Osteocyte (in vitro differentiated cells): Measurements from ENCODE around the gene GCN1. TPM values are rescaled to one million over a fixed set of nuclear protein-coding genes. Genes with fewer than 3 reads are reported as not detected.

Experiments used
- DNase-seq: peaks from one replicate; pipeline ENCODE4 v3.0.0; 2021; ENCODE audit warnings: mixed read lengths; ENCODE audit not compliant: unreplicated experiment; ENCODE audit errors: extremely low spot score
- H3K27ac Mint-ChIP-seq: one replicate; pipeline ENCODE4 v1.8.0; 2021; ENCODE audit warnings: mild to moderate bottlenecking, mixed read lengths; ENCODE audit not compliant: unreplicated experiment
- H3K27me3 Mint-ChIP-seq: one replicate; pipeline ENCODE4 v1.8.0; 2021; ENCODE audit warnings: mixed read lengths; ENCODE audit not compliant: unreplicated experiment
- H3K36me3 Mint-ChIP-seq: one replicate; pipeline ENCODE4 v1.8.0; 2021; ENCODE audit warnings: mixed read lengths; ENCODE audit not compliant: unreplicated experiment
- H3K4me1 Mint-ChIP-seq: one replicate; pipeline ENCODE4 v1.8.0; 2021; ENCODE audit warnings: mixed read lengths; ENCODE audit not compliant: unreplicated experiment
- H3K4me3 Mint-ChIP-seq: one replicate; pipeline ENCODE4 v1.8.0; 2021; ENCODE audit warnings: mild to moderate bottlenecking, moderate library complexity, mixed read lengths; ENCODE audit not compliant: unreplicated experiment
- H3K9me3 Mint-ChIP-seq: one replicate; pipeline ENCODE4 v1.8.0; 2021; ENCODE audit warnings: mixed read lengths; ENCODE audit not compliant: unreplicated experiment
- total RNA-seq: library from RNA; stranded (reverse); gene quantifications from 2 replicates; pipeline ENCODE4 v1.2.1, GENCODE V29; 2021
- TF ChIP-seq, protein P1 (sequence below): fragments of 200-600 bp; sonication (generic); IDR thresholded peaks from 2 replicates; pipeline ENCODE4 v1.5.0; 2021; ENCODE audit warnings: antibody characterized with exemption, mild to moderate bottlenecking, moderate library complexity

GCN1 gene
- total RNA-seq, 1 donor from 2014 or later: 115 TPM

GRCh38 chr12:120110550-120111501, 83.7 kb downstream of the GCN1 start:
- H3K27ac Mint-ChIP-seq: peak overlapping the region; percentile 58
- H3K36me3 Mint-ChIP-seq: peaks cover 8% of the 10 kb centered on the region
- H3K27me3 Mint-ChIP-seq: no peaks in the 10 kb centered on the region
- no peak for DNase-seq
- no peaks in the 10 kb centered on the region for H3K9me3 Mint-ChIP-seq
- TF ChIP-seq, protein P1, sequence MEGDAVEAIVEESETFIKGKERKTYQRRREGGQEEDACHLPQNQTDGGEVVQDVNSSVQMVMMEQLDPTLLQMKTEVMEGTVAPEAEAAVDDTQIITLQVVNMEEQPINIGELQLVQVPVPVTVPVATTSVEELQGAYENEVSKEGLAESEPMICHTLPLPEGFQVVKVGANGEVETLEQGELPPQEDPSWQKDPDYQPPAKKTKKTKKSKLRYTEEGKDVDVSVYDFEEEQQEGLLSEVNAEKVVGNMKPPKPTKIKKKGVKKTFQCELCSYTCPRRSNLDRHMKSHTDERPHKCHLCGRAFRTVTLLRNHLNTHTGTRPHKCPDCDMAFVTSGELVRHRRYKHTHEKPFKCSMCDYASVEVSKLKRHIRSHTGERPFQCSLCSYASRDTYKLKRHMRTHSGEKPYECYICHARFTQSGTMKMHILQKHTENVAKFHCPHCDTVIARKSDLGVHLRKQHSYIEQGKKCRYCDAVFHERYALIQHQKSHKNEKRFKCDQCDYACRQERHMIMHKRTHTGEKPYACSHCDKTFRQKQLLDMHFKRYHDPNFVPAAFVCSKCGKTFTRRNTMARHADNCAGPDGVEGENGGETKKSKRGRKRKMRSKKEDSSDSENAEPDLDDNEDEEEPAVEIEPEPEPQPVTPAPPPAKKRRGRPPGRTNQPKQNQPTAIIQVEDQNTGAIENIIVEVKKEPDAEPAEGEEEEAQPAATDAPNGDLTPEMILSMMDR: no peak
- H3K4me3 Mint-ChIP-seq: no peak overlapping the region
- H3K4me1 Mint-ChIP-seq: peaks cover 43% of the 10 kb centered on the region

GRCh38 chr12:120109570-120110267, 84.8 kb downstream of the GCN1 start:
- no peak for DNase-seq
- Mint-ChIP-seq H3K4me1 (peaks cover 37% of the 10 kb centered on the region), H3K27me3 (no peaks in the 10 kb centered on the region), H3K9me3 (no peaks in the 10 kb centered on the region), H3K27ac (no peak overlapping the region), H3K4me3 (no peak overlapping the region), H3K36me3 (peaks cover 8% of the 10 kb centered on the region)
- TF ChIP-seq, protein P1: no peak

- Mint-ChIP-seq H3K27me3 (no peaks in the 10 kb centered on the region), H3K36me3 (peaks cover 9% of the 10 kb centered on the region), H3K9me3 (no peaks in the 10 kb centered on the region), H3K4me3 (no peak overlapping the region), H3K27ac (no peak overlapping the region), H3K4me1 (peaks cover 22% of the 10 kb centered on the region)
- no peak for DNase-seq
- TF ChIP-seq, protein P1: no peak
Measured at GRCh38 chr12:120106151-120106550, 88.4 kb downstream of the GCN1 start.

- Mint-ChIP-seq H3K36me3 (peaks cover 10% of the 10 kb centered on the region), H3K27ac (no peak overlapping the region), H3K4me3 (no peak overlapping the region), H3K9me3 (no peaks in the 10 kb centered on the region), H3K27me3 (no peaks in the 10 kb centered on the region), H3K4me1 (peaks cover 10% of the 10 kb centered on the region)
- no peak for DNase-seq
- TF ChIP-seq, protein P1: no peak
Measured at GRCh38 chr12:120103371-120103770, 91.1 kb downstream of the GCN1 start.

GRCh38 chr12:120103044-120103338, 91.5 kb downstream of the GCN1 start:
- TF ChIP-seq, protein P1: no peak
- H3K27me3 Mint-ChIP-seq: no peaks in the 10 kb centered on the region
- no peak for DNase-seq
- H3K27ac Mint-ChIP-seq: no peak overlapping the region
- peaks cover 8% of the 10 kb centered on the region for H3K4me1 Mint-ChIP-seq
- H3K9me3 Mint-ChIP-seq: no peaks in the 10 kb centered on the region
- H3K36me3 Mint-ChIP-seq: peaks cover 13% of the 10 kb centered on the region
- H3K4me3 Mint-ChIP-seq: no peak overlapping the region
